AG04450 (cell line): ENCODE data around the gene RPL37. TPM values are rescaled to one million over a fixed set of nuclear protein-coding genes. Genes with fewer than 3 reads are reported as not detected.

Experiments
- CTCF ChIA-PET: fragments of 300-600, 350-600 bp; formaldehyde crosslinking; extraction: SDS; loops from one replicate; lab custom pipeline; 2022; ENCODE audit warnings: antibody characterized with exemption, inconsistent platforms; lab: Charles Lee
- POLR2A ChIA-PET: fragments of 350-600 bp; formaldehyde crosslinking; extraction: SDS; loops from one replicate; lab custom pipeline; 2021; ENCODE audit warnings: antibody characterized with exemption, inconsistent platforms; lab: Yijun Ruan, JAX
- DNase-seq: peaks from one replicate; pipeline ENCODE4 v3.0.0-alpha.2; 2011; ENCODE audit warnings: low read depth, low spot score
- H3K27ac ChIP-seq: one replicate; pipeline ENCODE4 v1.5.1; 2012; ENCODE audit warnings: low read depth, low read length, control low read depth
- H3K27me3 ChIP-seq: one replicate; pipeline ENCODE4 v1.6.0; 2012; ENCODE audit warnings: low read length; ENCODE audit not compliant: control insufficient read depth, insufficient read depth
- H3K4me3 ChIP-seq: 2 replicates; pipeline ENCODE4 v1.5.1; 2011; ENCODE audit warnings: mild to moderate bottlenecking, low read depth, low read length, control low read depth
- H3K9me3 ChIP-seq: 2 replicates; pipeline ENCODE4 v1.5.1; 2012; ENCODE audit warnings: low read length; ENCODE audit not compliant: control insufficient read depth, insufficient read depth
- polyA plus RNA-seq: library from polyadenylated mRNA; depleted of rRNA; stranded (reverse); fragments of >200 nt; gene quantifications from 2 replicates; pipeline ENCODE4 v1.2.3, GENCODE V29; 2011; rRNA removed
- small RNA-seq: library from RNA; depleted of rRNA; stranded (forward); fragments of <200 nt; gene quantifications from one replicate; pipeline ENCODE3, GENCODE V24; 2012; ENCODE audit warnings: low read depth; ENCODE audit not compliant: insufficient read length
- TF ChIP-seq, protein P1 (sequence below): IDR thresholded peaks from 2 replicates; pipeline ENCODE4 v1.5.1; 2011; ENCODE audit warnings: low read depth, low read length, control low read depth, inconsistent platforms

Gene RPL37
- polyA plus RNA-seq, 1 experiment = 4,632 TPM

DNA sequence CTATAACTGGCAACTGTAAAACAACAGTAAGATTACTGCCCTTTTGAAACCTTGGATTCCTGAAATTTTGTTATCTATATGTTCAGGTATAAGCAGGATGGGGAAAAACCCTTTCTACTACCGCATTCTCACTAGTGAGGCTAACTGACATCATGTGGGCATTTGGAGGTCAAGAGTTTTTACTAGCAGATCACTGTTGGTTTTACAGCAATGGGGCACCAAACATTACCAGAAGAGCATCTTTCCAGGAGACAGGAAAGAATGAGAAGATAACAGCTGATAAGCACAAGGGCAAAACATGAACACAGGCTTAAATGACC is 58.4 kb downstream of the RPL37 start:
- no peak for DNase-seq
- H3K27ac ChIP-seq = no peak overlapping the region
- H3K4me3 ChIP-seq = no peak overlapping the region
- ChIA-PET POLR2A (interaction anchor here (0.5 kb wide), 1 partner anchor 25 kb away, joined by 3 read pairs; no protein-coding TSS in a partner anchor), CTCF (interaction anchor here (1.8 kb wide), 1 partner anchor 102 kb away, joined by 3 read pairs; no protein-coding TSS in a partner anchor)
- no peaks in the 10 kb centered on the region for H3K9me3 ChIP-seq
- TF ChIP-seq, protein P1, sequence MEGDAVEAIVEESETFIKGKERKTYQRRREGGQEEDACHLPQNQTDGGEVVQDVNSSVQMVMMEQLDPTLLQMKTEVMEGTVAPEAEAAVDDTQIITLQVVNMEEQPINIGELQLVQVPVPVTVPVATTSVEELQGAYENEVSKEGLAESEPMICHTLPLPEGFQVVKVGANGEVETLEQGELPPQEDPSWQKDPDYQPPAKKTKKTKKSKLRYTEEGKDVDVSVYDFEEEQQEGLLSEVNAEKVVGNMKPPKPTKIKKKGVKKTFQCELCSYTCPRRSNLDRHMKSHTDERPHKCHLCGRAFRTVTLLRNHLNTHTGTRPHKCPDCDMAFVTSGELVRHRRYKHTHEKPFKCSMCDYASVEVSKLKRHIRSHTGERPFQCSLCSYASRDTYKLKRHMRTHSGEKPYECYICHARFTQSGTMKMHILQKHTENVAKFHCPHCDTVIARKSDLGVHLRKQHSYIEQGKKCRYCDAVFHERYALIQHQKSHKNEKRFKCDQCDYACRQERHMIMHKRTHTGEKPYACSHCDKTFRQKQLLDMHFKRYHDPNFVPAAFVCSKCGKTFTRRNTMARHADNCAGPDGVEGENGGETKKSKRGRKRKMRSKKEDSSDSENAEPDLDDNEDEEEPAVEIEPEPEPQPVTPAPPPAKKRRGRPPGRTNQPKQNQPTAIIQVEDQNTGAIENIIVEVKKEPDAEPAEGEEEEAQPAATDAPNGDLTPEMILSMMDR = no peak
- no peaks in the 10 kb centered on the region for H3K27me3 ChIP-seq

- H3K27ac ChIP-seq = no peak overlapping the region
- DNase-seq = no peak
- H3K9me3 ChIP-seq = no peaks in the 10 kb centered on the region
- CTCF ChIA-PET = interaction anchor here (1.2 to 1.8 kb wide), 3 partner anchors 14 to 103 kb away, joined by 3 to 6 read pairs (median 3); partner anchors contain the start of gene PRKAA1
- no peak overlapping the region for H3K4me3 ChIP-seq
- POLR2A ChIA-PET = no interaction called here
- TF ChIP-seq, protein P1 = no peak
- H3K27me3 ChIP-seq = no peaks in the 10 kb centered on the region
These were observed 59.0 kb downstream of the RPL37 start for GRCh38 chr5:40775846-40776657.

Small RNA genes lying within 50 kb of the gene (small RNA-seq; reads per million reads assigned to genes)
- gene RF00191 = not detected
- gene SNORD72 = 108 reads per million, percentile 89 among the genes with 10 or more reads in this experiment

Other genes with a start within 250 kb of the RPL37 start
- 6.2 and 6.8 TPM in 2 replicates for gene PTGER4, start 155.3 kb downstream of the RPL37 start, polyA plus RNA-seq
- 9.2 and 12.4 TPM in 2 replicates for gene TTC33, start 79.3 kb downstream of the RPL37 start, polyA plus RNA-seq
- 79.1 and 107 TPM in 2 replicates for gene PRKAA1, start 36.8 kb downstream of the RPL37 start, polyA plus RNA-seq
- gene CARD6, start 6.1 kb upstream of the RPL37 start, polyA plus RNA-seq = 3.2 and 4.2 TPM in 2 replicates
- 14.4 and 17.1 TPM in 2 replicates for gene C7, start 74.3 kb upstream of the RPL37 start, polyA plus RNA-seq
- gene MROH2B, start 236.1 kb upstream of the RPL37 start, polyA plus RNA-seq = not detected in 2 replicates